Stimulated activated CD8-positive, alpha-beta memory T cell treated with anti-CD3 and anti-CD28 coated beads, Interleukin-12 subunit alpha, Interleukin-12 subunit beta, amount 100 ng/mL, for 4 hours (primary cell): ENCODE data around the gene KCNIP4.

ENCODE experiments used
- DNase-seq: peaks from one replicate; pipeline ENCODE4 v3.0.0-alpha.2; 2020; ENCODE audit warnings: low read depth

KCNIP4 gene

DNA sequence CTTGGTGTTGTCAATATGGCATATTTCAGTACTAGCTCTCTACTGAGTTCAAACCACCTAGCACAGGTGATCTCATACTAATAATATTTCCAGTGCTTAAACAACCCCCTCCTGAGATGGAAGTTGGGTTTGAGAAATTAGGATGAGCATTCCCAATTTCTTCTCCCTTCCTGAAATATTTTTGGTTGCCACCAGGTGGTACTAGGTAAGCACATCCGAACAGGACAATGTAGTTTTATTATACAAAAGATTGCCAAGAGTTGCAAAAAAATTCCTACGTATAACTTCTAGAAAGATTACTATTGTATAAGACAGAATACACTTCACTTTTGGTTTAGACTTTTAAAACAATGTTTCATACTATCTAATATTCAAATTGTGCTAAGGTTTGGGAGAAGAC lies 763.8 kb downstream of the KCNIP4 start:
- DNase-seq = no peak

DNA sequence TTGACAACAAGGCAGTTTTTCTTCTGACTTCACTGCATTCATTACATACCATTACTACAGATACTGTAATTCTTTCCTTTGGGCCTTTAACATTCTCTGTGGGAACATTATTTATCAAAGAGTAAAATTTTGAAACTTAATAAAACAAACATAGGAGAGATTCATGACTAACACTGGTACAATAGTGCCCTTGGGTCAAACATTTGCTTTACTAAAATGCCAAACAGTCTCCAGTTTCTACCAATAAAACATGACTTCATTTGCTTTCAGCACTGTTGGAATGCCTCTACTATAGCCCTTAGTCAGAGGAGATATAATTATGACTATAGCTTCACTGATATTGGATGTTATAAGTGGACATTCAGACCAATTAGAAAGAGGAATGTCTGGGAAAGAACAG lies 766.9 kb downstream of the KCNIP4 start:
- no peak for DNase-seq

DNA sequence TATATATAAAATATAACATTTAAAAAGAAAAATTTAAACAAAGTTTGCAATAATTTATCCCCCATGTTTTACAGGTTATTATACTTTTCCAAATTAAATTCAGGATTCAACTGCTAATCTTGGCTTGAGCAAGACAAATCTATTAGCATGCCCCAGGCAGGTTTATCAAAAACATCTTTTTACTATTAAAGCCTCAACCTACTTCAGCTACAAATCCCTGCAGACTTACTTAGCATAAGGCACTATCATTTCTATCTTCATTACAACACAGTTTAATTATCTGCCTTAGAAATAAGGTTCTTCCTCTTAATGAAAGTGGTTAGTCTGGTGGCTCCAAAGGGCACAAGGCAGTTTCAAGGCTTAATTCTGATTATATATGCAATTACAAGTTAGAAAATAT lies 770.7 kb downstream of the KCNIP4 start:
- DNase-seq = no peak

DNA sequence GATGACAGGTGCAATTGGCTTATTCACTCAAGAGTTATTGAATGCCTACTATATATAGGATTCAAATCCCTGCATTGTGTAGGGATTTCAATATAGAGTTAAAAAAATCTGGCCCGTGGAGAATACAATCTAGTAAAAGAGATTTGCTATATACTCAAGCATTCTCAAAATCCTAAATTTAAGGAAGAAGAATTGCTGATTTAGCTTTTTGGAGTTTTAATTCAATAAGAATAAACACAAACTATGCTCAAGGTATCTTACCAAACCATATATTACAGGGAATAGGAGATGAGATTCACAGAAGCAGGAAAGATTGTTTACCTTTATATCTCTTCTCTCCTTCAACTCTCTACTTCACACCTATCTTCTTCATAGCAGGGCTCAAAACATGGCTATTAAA lies 771.5 kb downstream of the KCNIP4 start:
- no peak for DNase-seq

DNA sequence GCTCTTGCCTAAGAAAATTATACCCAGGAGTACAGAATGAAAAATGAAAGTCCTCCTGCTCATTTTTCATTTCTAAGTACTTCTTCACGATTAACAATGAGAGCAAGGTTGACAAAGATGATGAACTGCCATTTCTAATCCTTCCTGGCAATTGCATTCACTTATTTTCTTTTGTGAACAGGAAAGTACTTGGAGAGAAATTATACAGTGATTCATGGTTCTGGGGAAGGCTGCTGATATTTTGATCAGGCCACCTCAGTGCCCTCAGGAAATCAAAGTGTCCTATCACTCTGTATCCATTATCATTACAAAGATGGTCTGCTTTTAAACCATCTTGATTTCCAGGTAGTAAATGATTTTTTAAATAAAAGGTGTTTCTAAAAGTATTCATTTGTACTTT lies 780.9 kb downstream of the KCNIP4 start:
- DNase-seq = no peak

DNA sequence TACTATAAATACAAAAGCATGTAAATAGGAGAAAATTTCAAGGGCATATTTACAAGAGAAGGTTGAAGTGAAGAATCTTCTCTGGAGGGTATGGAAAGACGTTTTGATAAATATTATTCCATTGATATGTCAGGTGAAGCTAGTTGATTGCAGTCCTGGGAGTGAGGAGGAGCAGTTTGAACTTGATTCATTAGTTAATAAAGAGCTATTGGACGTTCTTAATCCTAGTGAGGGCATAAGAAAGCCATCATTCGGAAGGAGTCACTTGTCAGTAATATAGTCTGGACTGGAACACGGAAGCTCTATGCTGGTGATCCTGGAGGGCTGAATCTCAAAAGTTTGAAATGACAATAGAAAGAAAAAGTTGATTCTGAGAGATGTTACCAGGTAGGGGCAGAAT lies 793.2 kb downstream of the KCNIP4 start:
- DNase-seq = no peak

DNA sequence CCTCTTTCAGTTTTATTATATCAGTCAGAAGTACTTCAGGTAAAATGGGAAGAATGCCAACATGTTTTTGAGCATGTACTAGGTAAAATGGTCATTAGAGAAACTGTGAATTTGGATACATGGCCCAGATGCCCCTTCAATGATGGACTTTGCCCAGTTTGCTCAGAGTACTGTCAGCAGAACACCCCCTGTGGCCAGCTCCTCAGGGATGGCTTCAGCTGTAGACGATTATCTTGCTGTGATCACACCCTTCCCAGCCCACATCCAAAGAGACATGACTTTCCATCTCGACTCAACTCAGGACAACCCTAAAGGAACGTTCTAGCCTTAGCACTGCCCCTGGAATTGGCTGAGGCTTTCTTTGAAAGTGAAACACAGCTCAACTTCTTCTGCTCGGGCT lies 809.2 kb downstream of the KCNIP4 start:
- DNase-seq = no peak

DNA sequence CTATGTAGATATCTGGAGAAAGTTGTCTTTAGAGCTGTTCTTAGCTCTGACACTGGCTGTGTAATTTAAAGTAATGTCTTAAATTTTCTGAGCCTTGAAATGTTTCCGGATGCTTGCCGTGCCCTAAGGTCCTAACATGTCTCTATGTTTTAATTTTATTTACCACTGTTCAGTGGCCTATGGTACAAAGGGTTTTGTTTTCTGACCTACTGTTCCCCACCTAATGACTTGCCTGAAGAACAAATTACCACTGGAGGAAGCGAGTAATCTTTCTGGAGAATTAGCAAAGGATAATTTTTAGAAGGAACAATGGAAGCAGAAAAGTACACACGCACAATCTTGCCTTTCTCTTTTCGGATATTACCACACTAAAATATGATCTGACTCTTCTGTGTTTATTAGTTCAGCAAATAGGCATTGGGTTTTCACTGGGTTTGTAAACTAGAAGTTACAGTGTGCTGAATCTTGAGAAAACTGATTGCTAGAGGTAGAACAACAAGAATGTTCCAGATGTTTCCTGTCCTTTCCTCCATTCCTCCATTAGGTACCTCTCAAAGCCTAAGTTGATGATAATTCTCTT lies 812.4 kb downstream of the KCNIP4 start:
- no peak for DNase-seq

DNA sequence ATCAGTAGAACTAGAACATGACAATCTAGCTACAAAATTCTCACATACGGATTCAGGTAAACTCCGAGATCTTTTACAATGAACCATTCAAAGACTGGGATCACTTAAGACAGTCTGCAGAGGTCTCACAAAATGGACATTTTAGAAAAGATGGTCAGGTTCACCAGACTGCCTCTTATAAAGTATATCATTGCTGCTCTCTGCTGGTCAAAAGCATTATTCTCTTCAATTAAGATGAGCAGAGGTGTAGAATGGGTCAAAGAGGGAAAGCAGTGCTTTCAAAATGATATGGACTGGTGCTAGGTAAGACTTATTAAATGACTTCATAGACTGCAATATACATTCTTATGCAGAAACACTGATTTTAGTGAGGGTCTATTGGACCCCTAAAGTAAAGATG lies 813.6 kb downstream of the KCNIP4 start:
- no peak for DNase-seq

DNA sequence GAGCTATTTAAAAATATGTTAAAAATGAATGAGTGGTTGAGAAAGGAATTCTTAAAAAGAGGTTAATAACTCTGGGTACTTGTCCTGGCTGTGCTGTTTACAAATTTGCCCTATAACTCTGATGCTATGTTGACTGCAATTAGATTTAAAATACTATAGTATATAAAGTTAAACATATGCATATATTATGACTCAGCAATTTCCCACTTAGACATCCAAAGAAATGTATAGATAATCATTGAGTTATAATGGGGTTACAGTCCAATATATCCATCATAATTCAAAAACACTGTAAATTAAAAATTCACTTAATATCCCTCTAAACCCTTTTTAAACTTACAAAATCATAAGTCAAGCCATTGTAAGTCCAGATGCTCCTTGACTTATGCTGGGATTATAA lies 818.0 kb downstream of the KCNIP4 start:
- no peak for DNase-seq

DNA sequence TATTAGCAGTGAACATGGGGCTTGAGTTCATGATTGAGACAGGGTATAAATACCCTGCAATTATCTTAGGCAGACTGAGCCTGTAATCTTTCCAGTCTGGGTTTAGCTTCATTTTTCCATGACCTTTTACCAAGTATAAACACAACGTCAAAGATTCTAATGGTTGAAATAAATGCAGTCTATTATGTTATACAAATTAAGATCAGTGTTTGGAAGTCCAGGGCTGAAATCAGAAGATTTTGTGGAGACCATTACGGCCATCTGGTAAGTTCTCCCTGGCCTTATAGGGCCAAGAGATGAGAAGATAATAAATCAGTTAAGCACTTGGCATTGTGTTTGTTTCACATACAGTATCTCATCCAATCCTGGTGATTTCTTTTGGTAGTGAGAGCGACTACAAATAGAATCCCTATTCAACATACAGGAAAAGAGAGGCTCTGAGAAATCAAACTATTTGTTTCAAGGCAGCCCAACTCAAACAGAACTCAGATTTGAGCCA lies 822.5 kb downstream of the KCNIP4 start:
- DNase-seq = no peak

DNA sequence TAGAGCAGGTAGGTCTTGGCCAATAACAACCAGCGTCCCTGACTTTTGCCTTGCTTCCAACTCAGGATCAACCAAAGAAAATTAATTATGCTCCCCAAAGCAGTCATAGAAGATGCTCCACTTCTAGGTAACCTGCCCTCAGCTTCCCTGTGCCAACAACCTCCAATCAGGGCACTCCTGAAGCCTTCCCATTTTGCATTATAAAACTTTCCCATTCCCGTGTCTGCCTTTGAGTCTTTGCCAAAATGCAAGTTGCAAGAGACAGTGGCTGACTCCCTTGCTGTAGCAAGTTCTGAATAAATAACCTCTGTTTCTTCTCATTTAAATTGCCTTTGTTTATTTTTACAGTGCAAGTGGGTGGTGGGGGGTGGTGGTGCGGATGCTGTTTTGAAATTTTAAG lies 830.3 kb downstream of the KCNIP4 start:
- DNase-seq = no peak

DNA sequence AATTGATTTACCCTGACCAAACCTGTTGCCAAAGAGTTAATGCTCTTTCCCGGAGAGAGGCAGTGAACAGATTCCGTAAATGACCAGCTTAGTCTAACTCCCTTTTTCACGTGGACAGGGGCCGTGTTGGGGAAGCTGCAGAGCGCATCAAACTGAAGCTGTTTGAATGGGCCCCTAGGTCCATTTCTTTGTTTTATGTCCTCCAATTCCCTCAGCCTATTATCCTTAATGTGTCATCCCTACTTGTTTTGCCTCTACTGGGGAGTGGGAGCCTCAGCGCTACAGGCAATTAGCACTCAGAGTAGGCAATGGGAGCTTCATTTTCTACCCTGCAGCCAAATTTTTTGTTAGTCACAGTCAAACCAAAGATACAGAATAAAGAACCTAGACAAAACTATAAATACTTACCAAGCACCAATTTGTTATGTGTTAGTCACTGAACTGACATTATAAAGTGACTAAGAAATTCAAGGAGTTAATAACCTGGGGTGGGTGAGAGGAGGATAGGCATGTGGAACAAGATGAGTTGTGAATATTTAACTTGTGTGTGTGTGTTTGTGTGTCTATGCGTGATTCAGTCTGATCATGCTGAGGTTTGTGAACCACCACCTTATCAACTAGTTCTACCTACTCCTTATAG lies 830.9 kb downstream of the KCNIP4 start:
- no peak for DNase-seq

DNA sequence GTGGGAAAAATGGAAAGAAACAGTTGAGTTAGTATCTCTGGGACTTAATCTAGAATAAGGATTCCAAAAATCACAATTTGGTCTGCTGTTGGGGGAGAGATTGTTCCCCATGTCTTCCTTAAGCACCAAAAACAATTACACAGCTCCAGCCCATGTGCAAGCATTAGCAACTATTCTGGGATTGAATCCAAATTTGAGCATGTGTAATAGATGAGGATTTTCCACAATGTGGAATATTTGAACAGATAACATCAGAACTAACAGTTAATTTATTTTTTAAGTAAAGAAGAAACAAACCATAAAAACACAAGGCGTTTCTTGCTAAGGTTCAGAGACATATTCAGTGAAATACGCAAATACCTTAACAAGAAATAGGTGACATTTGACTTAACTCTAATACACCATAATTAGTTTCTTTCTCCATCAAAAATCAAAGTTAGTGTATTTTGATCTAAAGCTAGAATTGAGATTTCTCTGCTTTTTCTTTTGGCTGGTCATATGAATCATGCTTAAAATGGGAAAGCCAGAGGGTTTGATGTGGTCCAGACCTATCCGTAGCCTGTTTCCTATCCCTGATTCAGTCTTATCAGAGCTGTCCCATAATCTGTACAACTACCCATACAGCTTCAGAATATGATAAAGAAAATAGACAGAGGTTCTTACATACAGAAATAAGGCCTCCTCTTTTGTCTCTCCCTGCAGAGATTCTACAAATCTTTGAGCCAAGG lies 834.9 kb downstream of the KCNIP4 start:
- DNase-seq = no peak

DNA sequence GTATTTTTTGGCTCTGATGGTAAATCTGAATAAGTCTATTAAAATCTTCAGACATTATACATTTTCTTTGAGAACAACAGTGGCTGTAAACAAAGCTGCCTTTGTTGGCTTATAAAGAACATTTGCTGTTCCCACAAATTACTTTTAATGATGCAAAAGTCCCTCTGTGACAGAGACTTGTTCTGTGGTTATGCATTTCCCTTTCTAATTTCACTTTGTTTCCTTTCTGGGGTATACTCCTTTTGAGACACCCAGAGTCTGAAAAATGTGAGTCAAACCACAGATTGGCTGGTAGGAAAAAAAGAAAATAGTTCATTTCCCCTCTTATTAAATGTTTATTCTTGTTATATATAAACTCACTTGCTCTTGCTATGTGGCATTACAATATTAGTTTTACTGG lies 845.9 kb downstream of the KCNIP4 start:
- DNase-seq = no peak

DNA sequence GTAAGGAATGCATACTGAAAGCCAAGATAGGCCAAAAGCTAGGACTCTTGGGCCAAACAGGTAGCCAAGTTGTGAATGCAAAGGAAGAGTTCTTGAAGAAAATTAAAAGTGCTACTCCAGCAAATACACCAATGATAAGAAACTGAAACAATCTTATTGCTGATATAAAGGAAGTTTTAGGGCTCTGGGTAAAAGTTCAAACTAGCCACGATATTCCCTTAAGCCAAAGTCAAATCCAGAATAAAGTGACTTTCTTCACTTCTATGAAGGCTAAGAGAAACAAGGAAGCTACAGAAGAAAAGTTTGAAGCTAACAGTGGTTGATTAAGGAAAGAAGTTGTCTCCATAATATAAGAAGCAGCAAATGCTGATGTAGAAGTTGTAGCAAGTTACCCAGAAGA lies 850.7 kb downstream of the KCNIP4 start:
- no peak for DNase-seq

DNA sequence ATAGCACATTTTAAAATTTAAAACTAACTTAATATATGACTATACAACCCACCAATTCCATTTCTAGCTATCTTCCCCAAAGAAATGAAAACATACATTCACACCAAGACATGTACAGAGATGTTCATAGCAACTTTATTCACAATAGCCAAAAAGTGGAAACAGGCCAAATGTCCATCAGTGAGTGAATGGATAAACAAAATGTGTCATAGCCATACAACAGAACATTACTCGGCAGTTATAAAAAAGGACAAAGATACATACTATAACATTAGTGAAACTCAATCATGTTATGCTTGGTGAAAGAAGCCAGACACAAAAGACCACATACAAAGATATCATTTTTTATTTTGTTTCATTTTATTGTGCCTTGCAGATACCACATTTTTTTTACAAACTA lies 851.5 kb downstream of the KCNIP4 start:
- DNase-seq = no peak

DNA sequence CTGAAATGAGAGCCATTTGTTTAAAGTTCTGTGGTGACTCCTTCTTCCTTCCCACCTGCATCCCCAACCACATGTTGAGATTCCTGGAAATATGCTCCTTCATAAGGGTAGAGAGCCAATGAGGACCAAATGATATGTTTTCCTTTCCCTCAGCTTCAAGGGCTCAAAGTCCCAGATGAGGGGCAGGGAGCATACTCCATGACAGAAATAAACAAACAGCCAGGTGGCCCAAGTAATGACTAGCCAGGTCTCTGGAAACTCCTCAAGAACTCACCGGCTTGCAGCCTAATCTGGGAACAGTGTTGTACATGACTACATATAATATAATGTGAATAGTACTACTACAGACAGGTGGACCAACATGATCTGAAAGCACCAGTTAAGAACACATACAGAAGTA lies 856.0 kb downstream of the KCNIP4 start:
- DNase-seq = no peak

DNA sequence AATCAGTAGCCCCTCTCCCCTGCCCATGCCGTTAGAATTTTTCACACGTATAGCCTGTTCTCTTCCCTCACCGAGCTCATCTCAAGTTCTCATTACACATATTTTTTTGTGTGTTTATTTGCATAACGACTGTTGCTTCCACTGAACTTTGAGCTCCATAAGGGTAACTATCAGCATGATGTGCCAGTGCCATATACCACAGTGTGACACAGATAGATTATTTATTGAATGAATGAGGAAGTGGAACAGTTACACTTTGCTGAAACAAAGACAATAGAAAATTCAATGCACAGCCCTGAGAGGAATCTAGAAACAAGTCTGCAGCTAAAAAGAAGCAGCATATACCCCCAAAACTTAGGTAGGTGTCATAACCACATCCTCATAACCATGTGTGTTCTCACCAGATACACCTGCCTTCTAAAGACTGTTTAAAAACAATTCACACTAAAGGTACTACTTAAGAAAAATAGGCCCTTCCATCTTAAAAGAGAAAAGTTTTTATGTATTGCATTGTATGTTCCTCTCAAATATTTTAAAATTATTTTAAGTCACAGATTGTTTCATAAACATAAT lies 858.4 kb downstream of the KCNIP4 start:
- no peak for DNase-seq

DNA sequence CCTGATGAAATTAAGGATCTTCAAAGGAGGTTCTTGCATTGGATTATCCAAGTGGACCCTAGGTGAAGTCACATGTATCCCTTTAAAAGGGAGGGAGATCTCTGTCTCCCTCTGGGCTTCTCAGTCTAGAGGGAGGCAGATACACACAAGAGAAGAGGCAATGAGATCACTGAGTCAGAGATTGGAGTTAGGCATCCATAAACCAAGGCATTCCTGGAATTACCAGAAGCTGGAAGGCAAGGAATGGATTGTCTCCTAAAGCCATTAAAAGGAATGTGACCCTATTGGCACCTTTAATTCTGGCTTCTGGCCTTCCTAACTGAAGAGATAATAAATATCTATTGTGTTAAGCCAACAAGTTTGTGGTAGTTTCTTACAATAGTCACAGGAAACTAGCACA lies 865.2 kb downstream of the KCNIP4 start:
- no peak for DNase-seq

DNA sequence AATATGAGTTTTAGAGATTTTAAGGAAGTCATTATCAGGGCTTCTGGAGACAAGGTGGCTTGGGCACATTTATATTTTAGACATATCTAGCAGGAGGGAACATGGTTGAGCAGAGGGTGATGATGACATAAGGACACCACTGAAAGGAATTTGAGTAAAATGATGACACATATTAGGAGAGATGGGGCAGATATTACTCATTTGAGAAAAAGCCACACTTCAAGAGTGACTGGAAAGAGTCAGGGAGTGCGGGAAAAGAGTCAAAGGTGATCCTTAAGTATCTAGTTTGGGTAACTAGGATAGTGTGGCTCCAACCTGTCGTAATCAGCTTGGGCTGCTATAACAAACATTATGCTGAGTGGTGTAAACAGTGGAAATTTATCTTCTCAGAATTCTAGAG lies 870.6 kb downstream of the KCNIP4 start:
- DNase-seq = no peak

DNA sequence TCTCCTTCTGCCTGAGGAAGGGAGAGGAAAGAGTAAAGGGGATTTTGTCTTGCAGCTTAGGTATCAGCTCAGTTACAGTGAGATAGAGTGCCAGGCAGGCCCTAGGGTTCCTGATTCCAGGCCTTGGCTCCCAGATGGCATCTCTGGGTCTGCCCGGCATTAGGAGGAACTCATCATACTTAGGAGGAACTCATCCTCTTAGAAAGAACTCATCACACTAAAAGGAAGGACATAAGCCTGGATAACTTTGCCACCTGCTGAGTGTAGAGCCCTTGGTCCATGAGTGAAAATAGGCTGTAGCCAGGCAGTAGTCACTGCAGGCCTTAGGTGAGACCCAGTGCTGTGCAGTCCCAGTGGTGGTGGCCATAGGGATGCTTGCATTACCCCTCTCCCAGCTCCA lies 881.2 kb downstream of the KCNIP4 start:
- no peak for DNase-seq

DNA sequence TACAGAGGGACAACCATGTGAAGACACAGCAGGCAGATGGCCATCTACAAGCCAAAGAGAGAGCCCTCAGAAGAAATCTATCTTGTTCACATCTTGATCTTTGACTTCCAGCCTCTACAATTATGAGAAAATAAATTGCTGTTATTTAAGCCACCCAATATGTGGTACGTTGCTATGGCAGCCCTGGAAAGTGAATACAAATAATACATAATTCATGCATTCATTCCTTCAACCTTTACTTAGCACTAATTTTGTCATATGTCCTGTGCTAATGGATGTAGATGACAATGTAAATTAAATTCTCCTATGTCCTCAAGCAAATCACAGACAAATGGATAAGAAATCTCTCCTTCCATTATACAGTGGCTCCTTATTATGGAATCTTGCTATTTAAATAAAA lies 886.7 kb downstream of the KCNIP4 start:
- no peak for DNase-seq
